HG03060 (cell line): ENCODE results near the gene OR2AG2.
"Not testable (repeated sequence)": the region's sequence is repeated elsewhere in the genome, so short reads cannot be mapped to it uniquely, and the experiment has no call there.

Experiments used
- ATAC-seq: cut with Tn5 transposase; IDR thresholded peaks from one replicate; pipeline ENCODE4 v1.9.1; 2021; ENCODE audit warnings: low read depth, moderate number of reproducible peaks; ENCODE audit not compliant: unreplicated experiment

OR2AG2 gene, protein sequence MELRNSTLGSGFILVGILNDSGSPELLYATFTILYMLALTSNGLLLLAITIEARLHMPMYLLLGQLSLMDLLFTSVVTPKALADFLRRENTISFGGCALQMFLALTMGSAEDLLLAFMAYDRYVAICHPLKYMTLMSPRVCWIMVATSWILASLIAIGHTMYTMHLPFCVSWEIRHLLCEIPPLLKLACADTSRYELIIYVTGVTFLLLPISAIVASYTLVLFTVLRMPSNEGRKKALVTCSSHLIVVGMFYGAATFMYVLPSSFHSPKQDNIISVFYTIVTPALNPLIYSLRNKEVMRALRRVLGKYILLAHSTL

DNA sequence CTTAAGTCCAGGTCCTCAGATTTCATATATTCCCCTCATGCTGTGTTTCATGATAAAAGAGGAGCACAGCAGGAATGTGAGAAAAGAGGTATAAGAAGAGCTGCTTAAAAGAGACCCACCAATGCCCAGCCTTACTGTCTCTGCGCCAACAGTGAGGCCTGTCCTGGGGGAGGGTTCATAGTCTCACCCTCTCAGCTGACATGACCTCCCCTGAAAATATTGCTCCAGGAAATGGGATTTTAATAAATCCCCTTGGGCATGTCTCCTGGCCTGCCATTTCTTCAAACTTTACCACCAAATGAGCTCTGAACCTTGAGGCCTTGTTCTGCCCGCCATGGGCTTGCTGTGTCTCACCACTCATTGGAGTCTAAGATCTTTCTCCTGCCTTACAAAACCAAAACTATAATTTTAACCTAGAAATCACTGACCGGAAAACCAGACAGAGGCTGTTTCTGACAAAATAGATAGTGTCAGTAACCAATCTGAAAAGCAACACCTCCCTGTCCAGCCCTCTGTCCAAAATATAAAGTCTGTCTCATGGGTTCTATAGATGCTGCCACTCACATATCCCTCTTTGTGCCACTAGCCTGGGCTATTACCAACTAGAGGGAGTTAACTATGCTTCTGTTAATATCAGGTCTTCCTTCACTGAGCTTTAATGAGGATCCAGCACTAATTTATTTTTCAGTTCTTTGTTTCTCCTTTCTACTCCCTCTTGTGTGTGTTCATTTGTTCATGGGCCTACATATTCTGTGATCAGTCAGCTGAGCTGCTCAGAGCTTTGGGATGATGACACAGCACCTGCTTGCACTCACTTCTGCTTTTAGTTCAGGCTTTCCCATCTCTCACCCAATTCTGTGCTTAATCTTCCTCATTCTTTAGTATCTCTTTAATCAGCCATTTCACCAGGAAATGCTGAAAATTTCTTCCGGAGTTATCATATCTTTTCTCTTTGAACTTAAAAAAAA, at the start of gene OR2AG2:
TSS of gene OR2AG2 (minus strand) at position 51 of the 968 bp plus-strand sequence. CDS start 3,019 bp downstream, outside the sequence.
- ATAC-seq, result peak; percentile 93

GRCh38 chr11:6818967-6819366, 47.2 kb upstream of the OR2AG2 start:
- no peak for ATAC-seq

DNA sequence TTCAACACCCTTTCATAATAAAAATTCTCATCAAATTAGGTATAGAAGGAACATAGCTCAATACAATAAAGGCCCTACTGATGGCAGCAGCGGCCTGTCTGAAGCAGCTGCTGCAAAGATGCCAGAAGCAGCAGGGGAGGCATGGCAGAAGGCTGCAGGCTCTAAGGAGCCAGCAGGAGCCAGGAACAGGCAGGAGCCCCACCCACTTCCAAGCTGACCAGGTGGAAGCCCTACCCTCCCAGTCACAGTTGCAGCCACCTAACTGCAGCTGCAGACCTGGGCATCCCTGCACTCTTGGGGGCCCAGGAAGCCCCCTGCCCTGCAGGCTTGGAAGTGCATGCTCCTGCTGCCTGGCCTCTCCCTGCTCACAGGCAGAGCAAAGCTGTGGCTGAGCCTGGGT, 45.9 kb upstream of the OR2AG2 start:
- no peak for ATAC-seq

DNA sequence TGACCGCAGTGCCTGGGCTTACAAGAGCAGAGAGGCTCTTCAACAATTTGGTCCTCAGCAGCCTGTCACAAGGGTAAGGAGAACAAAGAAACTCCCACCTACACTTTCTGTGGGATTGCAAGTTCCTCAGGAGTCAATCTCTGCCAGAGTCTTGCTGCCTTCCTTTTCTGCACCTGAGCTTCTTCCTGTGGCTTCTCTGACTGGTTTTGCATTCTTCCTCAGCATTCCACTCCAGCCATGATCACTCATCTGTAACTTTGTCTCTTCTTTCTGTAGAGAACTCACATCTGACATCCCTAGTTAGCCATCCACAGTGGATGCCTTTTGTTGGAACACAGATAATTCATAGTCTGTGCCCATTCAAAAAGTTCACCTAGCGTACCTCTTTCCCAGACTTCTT, 41.9 kb upstream of the OR2AG2 start:
- ATAC-seq, result no peak

DNA sequence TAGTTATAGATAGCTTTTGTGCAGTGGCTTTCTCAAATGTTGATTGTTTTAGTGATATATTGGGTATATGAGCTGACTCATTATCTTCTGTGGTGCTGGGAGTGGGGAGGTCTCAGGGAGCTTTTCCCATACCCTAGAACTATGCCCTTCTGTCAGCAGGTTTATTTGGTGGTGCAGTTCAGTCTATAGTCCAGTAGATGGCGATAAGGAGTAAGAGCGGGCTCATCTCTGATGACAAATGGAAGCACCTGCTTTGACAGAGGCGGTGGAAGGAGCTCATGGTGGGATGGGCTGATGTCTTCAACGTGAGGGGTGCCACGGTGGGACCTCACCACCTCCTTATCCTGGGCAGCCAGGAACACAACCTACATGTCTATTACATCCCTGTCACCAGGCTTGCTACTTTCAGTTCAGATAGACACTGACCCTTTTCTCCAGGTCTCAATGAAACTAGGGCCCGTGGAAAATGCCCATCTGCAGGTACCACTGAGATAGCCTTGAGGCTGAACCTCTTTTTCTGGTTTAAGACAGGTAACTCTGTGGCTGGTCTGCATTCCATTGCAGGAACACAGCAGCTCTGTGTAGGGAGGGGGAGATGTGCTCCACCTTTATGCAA, 40.7 kb upstream of the OR2AG2 start:
- ATAC-seq, result peak; percentile 63

DNA sequence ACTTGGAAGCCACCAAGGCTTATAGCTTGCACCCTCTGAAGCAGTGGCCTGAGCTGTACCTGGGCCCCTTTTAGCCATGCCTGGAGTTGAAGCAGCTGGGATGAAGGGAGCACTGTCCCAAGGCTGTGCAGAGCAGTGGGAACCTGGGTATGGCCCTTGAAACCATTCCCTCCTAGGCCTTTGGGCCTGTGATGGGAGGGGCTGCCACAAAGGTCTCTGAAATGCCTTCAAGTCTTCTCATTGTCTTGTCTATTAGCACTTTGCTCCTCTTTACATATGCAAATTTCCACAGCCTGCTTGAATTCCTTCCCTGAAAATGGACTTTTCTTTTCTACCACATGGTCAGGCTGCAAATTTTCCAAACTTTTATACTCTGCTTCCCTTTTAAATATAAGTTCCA, 29.3 kb upstream of the OR2AG2 start:
- ATAC-seq, result not testable (repeated sequence)

DNA sequence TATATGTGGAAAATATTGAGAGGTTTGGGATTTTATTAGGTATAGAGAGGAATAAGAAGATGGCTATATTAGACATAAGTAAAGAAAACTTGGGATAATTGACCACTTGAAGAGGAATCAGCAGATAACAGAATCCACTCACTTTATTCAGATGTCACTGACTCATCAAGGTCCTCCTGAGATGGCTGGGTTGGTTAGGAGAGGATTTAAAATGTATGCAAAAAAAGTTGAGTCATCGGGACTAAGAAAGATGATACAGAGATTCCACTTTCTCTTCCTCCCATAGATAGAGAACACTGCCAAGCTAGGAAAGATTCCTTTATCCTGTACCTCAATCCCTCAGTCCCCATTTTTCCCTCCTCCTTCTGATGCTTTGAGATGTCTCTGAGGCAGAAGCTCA, 27.6 kb upstream of the OR2AG2 start, which contains the start of gene OR6A2:
TSS of gene OR6A2 (minus strand) at position 288 of the 400 bp plus-strand sequence. CDS start 3,981 bp downstream, outside the sequence.
- no peak for ATAC-seq

GRCh38 chr11:6794639-6795038, 22.9 kb upstream of the OR2AG2 start:
- no peak for ATAC-seq

- ATAC-seq, result no peak
These were observed 18.8 kb upstream of the OR2AG2 start for GRCh38 chr11:6790546-6790945.

DNA sequence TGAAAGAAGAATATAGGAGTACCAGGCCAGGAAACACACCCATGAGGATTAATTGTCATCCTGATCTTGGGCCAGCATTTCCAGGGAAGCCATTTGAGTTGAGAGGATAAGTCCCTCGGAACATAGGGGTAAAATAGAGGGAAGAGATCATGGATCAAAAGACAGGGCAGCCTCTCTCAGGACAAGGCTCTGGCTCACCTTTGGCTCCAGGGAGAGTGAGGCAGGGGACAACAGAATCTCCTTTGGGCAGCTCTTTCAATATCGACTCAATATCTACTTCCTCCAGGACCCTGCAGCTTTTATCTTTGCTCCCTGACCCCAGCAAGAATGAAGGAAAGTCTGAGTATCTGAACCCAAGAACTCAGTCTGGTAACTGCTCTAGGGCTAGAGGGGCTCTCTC, 10.9 kb upstream of the OR2AG2 start, which contains the start of gene OR2AG1:
TSS of gene OR2AG1 (plus strand) at position 301 of the 400 bp plus-strand sequence. CDS start 2,018 bp downstream, outside the sequence.
- ATAC-seq, result no peak

- ATAC-seq, result no peak
These were observed 9.1 kb upstream of the OR2AG2 start for GRCh38 chr11:6780829-6781228.

GRCh38 chr11:6778518-6778917, 6.7 kb upstream of the OR2AG2 start:
- no peak for ATAC-seq

DNA sequence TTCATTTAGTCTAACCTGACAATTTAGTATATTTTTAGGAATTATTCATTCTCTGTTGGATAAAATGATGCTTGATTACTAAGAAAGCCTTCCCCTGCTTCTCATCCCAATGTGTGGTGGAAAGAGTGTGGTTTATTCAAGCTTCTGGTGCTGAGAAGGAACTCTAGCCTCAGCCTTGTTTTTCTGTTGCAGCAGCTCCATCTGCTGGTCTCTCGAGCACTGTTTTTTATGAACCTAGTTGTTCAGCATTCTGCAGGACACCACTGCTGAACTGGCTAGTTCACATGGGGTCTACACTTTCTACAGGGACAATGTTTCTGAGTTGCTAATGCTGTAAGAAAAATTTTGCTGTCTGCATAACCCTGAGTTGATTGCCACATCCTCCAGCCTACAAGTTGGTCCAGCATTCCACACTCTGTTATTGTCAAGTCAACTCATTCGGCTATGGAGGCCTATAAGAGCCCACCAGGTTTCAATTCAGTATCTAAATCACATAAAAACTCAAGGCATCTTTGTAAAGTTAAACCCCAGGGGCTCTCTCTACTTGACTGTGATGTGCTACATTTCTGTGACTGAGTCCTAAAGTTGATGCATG, 14.3 kb downstream of the OR2AG2 start:
- peak; percentile 60 for ATAC-seq

DNA sequence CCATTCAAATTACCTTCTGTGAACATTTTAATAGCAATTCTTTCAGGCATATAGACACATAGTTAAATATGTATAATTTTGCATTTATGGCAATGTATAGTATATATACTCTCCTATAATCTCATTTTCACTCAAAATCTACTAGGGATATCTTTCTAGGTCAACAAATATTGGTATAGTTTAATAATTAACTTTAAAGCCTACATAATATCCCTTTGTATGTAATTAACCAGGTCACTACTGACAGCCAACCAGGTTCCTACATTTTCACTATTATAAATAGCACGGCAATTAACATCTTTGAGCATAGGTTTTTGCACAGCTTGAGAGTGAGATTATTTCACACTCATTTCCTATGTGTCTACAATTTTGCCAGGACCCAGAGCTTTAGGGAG, 15.8 kb downstream of the OR2AG2 start:
- no peak for ATAC-seq

DNA sequence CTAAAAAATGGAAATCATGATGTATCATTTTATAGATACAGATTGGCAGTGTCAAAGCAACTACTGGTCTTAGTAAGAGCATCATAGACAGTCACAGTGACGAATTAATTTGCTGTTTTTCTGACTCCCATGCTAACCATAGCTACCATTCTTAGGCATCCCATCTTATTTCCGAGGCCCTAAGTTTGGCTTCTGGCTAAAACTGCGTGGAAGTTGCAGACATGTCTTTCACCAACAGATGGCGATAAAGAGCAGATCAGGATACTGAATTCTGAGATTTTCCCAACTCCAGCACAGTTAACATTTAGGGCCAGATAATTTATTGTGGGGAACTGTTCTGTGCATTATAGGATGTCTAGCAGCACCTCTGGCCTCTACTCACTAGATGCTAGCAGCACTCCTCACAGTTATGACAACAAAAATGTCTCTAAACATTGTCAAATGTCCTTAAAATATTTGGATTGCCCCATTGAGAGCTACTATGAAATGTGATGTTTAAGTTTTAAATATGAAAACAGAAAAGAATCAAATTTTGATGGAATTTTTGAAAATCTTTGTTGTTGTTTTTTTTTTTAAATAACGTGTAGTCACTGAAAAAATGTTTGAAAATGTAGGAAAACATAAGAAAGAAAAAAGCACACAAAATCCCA, 16.3 kb downstream of the OR2AG2 start:
- no peak for ATAC-seq

- no peak for ATAC-seq
These were observed 24.6 kb downstream of the OR2AG2 start for GRCh38 chr11:6747097-6747668.

DNA sequence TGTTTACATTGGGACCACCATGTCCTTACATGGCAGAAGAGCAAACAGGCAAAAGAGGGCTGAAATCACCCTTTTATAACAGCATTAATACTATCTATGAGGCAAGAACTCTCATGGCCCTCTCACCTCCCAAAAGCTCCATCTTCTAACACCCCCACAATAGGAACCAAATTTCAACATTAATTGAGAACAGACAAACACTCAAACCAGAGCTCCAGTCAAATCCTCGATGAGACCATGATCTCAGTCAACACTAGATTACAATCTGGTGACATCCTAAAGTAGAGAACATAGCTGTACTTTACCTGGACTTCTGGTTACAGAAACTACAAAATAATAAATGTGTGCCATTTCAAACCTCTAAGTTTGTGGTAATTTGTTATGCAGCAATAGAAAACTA, 25.1 kb downstream of the OR2AG2 start:
- ATAC-seq, result no peak

GRCh38 chr11:6746086-6746618, 25.6 kb downstream of the OR2AG2 start:
- ATAC-seq, result peak; percentile 68

GRCh38 chr11:6745465-6746015, 26.2 kb downstream of the OR2AG2 start:
- peak; percentile 45 for ATAC-seq
